Neural progenitor cell (in vitro differentiated cells): ENCODE measurements around the gene UCN2. TPM values are rescaled to one million over a fixed set of nuclear protein-coding genes. Genes with fewer than 3 reads are reported as not detected.

Source experiments
- DNase-seq: peaks from one replicate; pipeline ENCODE4 v3.0.0-alpha.2; 2016; ENCODE audit warnings: low spot score
- H2AFZ ChIP-seq: fragments of 200-600 bp; sonication (generic); replicated peaks from 2 replicates; pipeline ENCODE4 v1.6.1; 2016; ENCODE audit warnings: antibody characterized with exemption
- H3F3A ChIP-seq: fragments of 200-600 bp; sonication (generic); 2 replicates; pipeline ENCODE4 v1.6.1; 2016; ENCODE audit warnings: antibody characterized with exemption, low read depth
- H3K27ac ChIP-seq: fragments of 200-600 bp; sonication (generic); 2 replicates; pipeline ENCODE4 v1.5.1; 2016; ENCODE audit warnings: mild to moderate bottlenecking
- H3K27me3 ChIP-seq: fragments of 200-600 bp; sonication (generic); 2 replicates; pipeline ENCODE4 v1.6.1; 2016; ENCODE audit warnings: mild to moderate bottlenecking, moderate library complexity
- H3K36me3 ChIP-seq: fragments of 200-600 bp; sonication (generic); 2 replicates; pipeline ENCODE4 v1.5.1; 2016
- H3K4me1 ChIP-seq: fragments of 200-600 bp; sonication (generic); 2 replicates; pipeline ENCODE4 v1.6.1; 2016; ENCODE audit warnings: mixed run types
- H3K4me2 ChIP-seq: fragments of 200-600 bp; sonication (generic); 2 replicates; pipeline ENCODE4 v1.6.1; 2016
- H3K4me3 ChIP-seq: fragments of 200-600 bp; sonication (generic); 2 replicates; pipeline ENCODE4 v1.5.1; 2016
- H3K79me2 ChIP-seq: fragments of 200-600 bp; sonication (generic); 2 replicates; pipeline ENCODE4 v1.6.1; 2016; ENCODE audit warnings: low read depth
- H3K9ac ChIP-seq: fragments of 200-600 bp; sonication (generic); 2 replicates; pipeline ENCODE4 v1.6.1; 2016
- H3K9me3 ChIP-seq: fragments of 200-600 bp; sonication (generic); 2 replicates; pipeline ENCODE4 v1.5.1; 2016; ENCODE audit warnings: low read depth
- H4K20me1 ChIP-seq: fragments of 200-600 bp; sonication (generic); 2 replicates; pipeline ENCODE4 v1.6.1; 2016; ENCODE audit warnings: low read depth
- H3K27ac Mint-ChIP-seq: 3 replicates; pipeline ENCODE4 v1.8.0; 2021; ENCODE audit warnings: mixed read lengths
- H3K27me3 Mint-ChIP-seq: 2 replicates; pipeline ENCODE4 v1.8.0; 2022; ENCODE audit warnings: low read depth, mild to moderate bottlenecking, inconsistent platforms, moderate library complexity, mixed read lengths; ENCODE audit not compliant: insufficient read depth
- H3K36me3 Mint-ChIP-seq: 3 replicates; pipeline ENCODE4 v1.8.0; 2021; ENCODE audit warnings: mixed read lengths
- H3K4me1 Mint-ChIP-seq: 3 replicates; pipeline ENCODE4 v1.8.0; 2021; ENCODE audit warnings: mixed read lengths
- H3K4me3 Mint-ChIP-seq: 3 replicates; pipeline ENCODE4 v1.8.0; 2021; ENCODE audit warnings: mild to moderate bottlenecking, moderate library complexity, mixed read lengths
- H3K9me3 Mint-ChIP-seq: 3 replicates; pipeline ENCODE4 v1.8.0; 2020; ENCODE audit warnings: mixed read lengths
- EZH2 ChIP-seq: fragments of 200-600 bp; sonication (generic); IDR thresholded peaks from 2 replicates; pipeline ENCODE4 v1.6.1; 2017; ENCODE audit warnings: antibody characterized with exemption, mild to moderate bottlenecking, moderate library complexity
- EZH2phosphoT487 ChIP-seq: fragments of 200-600 bp; sonication (generic); IDR thresholded peaks from 2 replicates; pipeline ENCODE4 v1.6.1; 2017; ENCODE audit warnings: antibody characterized with exemption
- total RNA-seq: library from RNA; depleted of rRNA; stranded (reverse); fragments of >200 nt; gene quantifications from 2 replicates; pipeline ENCODE4 v1.2.3, GENCODE V29; 2015; ENCODE audit warnings: low replicate concordance
- TF ChIP-seq, protein P1 (sequence below): fragments of 200-600 bp; sonication (generic); IDR thresholded peaks from 2 replicates; pipeline ENCODE4 v1.5.1; 2017; ENCODE audit warnings: antibody characterized with exemption, mild to moderate bottlenecking

The UCN2 gene
- total RNA-seq, 1 donor from 2014 or later, result not detected

DNA sequence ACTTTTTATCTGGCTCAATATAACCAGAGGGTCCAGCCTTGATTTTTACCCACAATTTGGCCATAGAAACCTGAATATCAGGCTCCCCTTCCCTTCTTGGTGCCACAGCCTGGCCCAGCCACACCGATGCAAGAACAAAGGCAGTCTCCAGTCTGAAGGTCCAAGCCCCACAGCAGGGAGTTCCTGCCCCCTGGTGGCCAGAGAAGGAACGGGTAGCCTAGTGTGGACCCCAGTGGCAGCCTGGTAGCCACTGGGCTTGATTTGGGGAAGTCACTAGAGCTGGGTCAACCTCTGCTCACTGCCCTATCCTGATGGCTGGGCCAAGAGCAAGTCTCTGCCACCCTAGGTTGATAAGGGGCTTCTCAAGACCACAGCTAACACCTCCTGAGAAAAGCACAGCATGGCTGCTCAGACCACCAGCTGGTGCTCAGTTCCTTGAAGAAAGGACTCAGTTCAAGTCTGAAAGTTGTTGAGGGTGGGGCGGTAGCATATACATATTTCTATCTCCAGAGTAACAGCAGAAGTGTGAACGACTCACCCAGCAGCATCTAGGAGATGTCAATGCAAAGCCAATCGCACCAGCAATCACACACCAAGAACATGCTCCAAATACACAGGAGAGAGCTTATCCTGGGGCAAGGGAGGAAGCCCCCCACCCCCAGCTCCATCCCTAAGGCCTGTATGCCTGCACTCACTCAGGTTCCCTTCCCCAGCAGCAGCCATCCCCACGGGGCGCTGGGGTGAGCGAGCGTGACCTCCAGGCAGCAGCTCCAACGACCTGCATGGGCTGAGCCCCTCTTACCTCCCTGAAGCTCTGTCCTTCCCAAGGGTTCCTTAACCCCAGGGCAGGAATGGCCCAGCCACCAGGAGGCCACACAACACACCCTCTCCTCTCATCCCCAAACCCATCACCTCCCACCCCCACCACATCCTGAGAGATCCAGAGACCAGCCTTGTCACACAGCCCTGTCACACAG lies 14.6 kb downstream of the UCN2 start:
- Histone ChIP-seq H2AFZ (no peak overlapping the region), H3K9me3 (no peaks in the 10 kb centered on the region), H3K4me3 (no peak overlapping the region), H3K27me3 (no peaks in the 10 kb centered on the region), H3K27ac (no peak overlapping the region), H3K4me2 (no peak overlapping the region), H4K20me1 (peaks cover 47% of the 10 kb centered on the region), H3K4me1 (no peaks in the 10 kb centered on the region), H3K79me2 (peaks cover 16% of the 10 kb centered on the region), H3K36me3 (no peaks in the 10 kb centered on the region), H3K9ac (no peak overlapping the region), H3F3A (peaks cover 11% of the 10 kb centered on the region)
- peak; percentile 87 for DNase-seq
- no peaks in the 10 kb centered on the region for H3K9me3 Mint-ChIP-seq
- peak overlapping the region; percentile 17 for H3K27ac Mint-ChIP-seq
- H3K27me3 Mint-ChIP-seq, result peaks cover 3% of the 10 kb centered on the region
- H3K36me3 Mint-ChIP-seq, result peaks cover 26% of the 10 kb centered on the region
- H3K4me1 Mint-ChIP-seq, result peaks cover 21% of the 10 kb centered on the region
- TF ChIP-seq EZH2phosphoT487, result no peak
- TF ChIP-seq, protein P1, sequence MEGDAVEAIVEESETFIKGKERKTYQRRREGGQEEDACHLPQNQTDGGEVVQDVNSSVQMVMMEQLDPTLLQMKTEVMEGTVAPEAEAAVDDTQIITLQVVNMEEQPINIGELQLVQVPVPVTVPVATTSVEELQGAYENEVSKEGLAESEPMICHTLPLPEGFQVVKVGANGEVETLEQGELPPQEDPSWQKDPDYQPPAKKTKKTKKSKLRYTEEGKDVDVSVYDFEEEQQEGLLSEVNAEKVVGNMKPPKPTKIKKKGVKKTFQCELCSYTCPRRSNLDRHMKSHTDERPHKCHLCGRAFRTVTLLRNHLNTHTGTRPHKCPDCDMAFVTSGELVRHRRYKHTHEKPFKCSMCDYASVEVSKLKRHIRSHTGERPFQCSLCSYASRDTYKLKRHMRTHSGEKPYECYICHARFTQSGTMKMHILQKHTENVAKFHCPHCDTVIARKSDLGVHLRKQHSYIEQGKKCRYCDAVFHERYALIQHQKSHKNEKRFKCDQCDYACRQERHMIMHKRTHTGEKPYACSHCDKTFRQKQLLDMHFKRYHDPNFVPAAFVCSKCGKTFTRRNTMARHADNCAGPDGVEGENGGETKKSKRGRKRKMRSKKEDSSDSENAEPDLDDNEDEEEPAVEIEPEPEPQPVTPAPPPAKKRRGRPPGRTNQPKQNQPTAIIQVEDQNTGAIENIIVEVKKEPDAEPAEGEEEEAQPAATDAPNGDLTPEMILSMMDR, result peak; percentile 94
- no peak overlapping the region for H3K4me3 Mint-ChIP-seq

DNA sequence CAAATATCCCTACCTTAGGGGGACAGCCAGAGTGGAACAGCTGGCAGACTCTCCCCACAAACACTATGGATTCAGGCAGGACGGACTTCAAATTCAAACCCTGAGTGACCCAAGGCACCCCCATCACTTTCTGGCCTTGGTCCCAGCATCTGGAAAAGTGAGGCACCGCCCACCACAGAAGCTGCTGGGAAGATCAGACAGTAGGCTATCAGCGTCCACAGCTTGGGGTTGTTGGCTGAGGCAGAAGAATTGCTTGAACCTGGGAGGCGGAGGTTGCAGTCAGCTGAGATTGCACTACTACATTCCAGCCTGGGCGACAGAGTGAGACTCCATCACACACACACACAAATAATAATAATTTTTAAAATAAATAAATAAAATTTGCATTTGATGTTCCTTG lies 15.5 kb downstream of the UCN2 start:
- no peak overlapping the region for H3K27ac ChIP-seq
- Mint-ChIP-seq H3K27me3 (peaks cover 3% of the 10 kb centered on the region), H3K27ac (no peak overlapping the region), H3K4me1 (peaks cover 17% of the 10 kb centered on the region), H3K36me3 (peaks cover 32% of the 10 kb centered on the region), H3K4me3 (no peak overlapping the region), H3K9me3 (no peaks in the 10 kb centered on the region)
- H4K20me1 ChIP-seq, result peaks cover 38% of the 10 kb centered on the region
- DNase-seq, result no peak
- peaks cover 7% of the 10 kb centered on the region for H3K79me2 ChIP-seq
- H3K4me1 ChIP-seq, result no peaks in the 10 kb centered on the region
- TF ChIP-seq EZH2phosphoT487 (no peak), EZH2 (no peak)
- TF ChIP-seq, protein P1, result no peak
- H3K9ac ChIP-seq, result no peak overlapping the region
- no peak overlapping the region for H3K4me2 ChIP-seq
- no peaks in the 10 kb centered on the region for H3K36me3 ChIP-seq
- no peak overlapping the region for H2AFZ ChIP-seq
- H3K27me3 ChIP-seq, result no peaks in the 10 kb centered on the region
- H3F3A ChIP-seq, result peaks cover 11% of the 10 kb centered on the region
- no peak overlapping the region for H3K4me3 ChIP-seq
- H3K9me3 ChIP-seq, result no peaks in the 10 kb centered on the region

DNA sequence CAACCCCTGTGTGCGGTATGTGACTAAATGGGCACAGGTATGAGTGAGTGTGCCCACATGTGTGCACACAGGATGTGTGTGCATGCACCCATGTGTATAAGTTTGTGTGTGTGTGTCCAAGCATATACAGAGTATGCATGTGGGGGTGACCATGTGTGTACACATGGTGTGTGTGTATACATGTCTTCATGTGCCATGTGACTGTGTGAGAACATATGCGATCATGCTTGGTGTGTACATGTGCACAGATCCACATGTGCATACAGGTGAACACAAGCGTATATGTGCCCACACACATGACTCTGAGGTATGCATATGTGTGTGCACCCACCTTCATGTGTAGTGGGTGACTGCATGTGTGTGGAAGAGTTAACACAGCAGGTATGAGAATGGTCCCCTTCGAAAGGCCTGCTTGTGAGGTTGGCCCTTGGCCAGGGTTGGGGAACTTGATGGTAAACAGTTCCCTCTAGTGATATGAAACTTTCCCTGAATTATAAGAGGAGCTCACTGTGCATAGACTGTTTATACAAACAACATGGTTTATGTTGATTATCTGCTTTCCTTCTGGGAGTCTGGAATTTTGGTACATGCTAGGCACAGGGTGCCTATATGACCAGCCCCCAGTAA lies 17.3 kb downstream of the UCN2 start:
- H3K27ac Mint-ChIP-seq, result no peak overlapping the region
- Histone ChIP-seq H3K4me3 (no peak overlapping the region), H3F3A (peaks cover 11% of the 10 kb centered on the region), H3K4me2 (no peak overlapping the region), H3K27me3 (no peaks in the 10 kb centered on the region), H2AFZ (no peak overlapping the region), H3K79me2 (no peaks in the 10 kb centered on the region), H4K20me1 (peaks cover 21% of the 10 kb centered on the region), H3K9ac (no peak overlapping the region), H3K27ac (no peak overlapping the region), H3K4me1 (no peaks in the 10 kb centered on the region), H3K36me3 (no peaks in the 10 kb centered on the region), H3K9me3 (no peaks in the 10 kb centered on the region)
- DNase-seq, result no peak
- peaks cover 13% of the 10 kb centered on the region for H3K4me1 Mint-ChIP-seq
- H3K36me3 Mint-ChIP-seq, result peaks cover 43% of the 10 kb centered on the region
- TF ChIP-seq, protein P1, result no peak
- TF ChIP-seq EZH2 (no peak), EZH2phosphoT487 (no peak)
- H3K27me3 Mint-ChIP-seq, result peaks cover 5% of the 10 kb centered on the region
- H3K9me3 Mint-ChIP-seq, result no peaks in the 10 kb centered on the region
- H3K4me3 Mint-ChIP-seq, result no peak overlapping the region
